Measurements from ENCODE around the gene NCOR2.
A peak's percentile ranks its signal among the peaks of the same experiment; 100 is the strongest.

Gene NCOR2

GRCh38 chr12:124531281-124531745 lies 36.1 kb downstream of the NCOR2 start:
- ChIA-PET POLR2A (no interaction called here), CTCF (no interaction called here)
- peak; percentile 48; the same call in 1 of the 2 replicates for TF ChIP-seq PKNOX1 (IDR thresholded peaks at IDR 0.05)
- no peak for TF ChIP-seq FOXK2 (IDR thresholded peaks at IDR 0.05)
- DNase-seq (ENCODE audit: extremely low spot score), result no peak

- POLR2A ChIA-PET, result no interaction called here
- no peak for DNase-seq (ENCODE audit: extremely low spot score)
- TF ChIP-seq TARDBP (IDR thresholded peaks at IDR 0.05) (no peak), BHLHE40 (IDR thresholded peaks at IDR 0.05; ENCODE audit: borderline replicate concordance) (no peak), ARNT (IDR thresholded peaks at IDR 0.05) (no peak), FOXA1 (IDR thresholded peaks at IDR 0.05) (no peak), FOXK2 (IDR thresholded peaks at IDR 0.05) (no peak)
- CTCF ChIA-PET, result no interaction called here
These were observed 36.7 kb downstream of the NCOR2 start for GRCh38 chr12:124530637-124531263.

- ChIA-PET CTCF (interaction anchor here (0.6 to 1.5 kb wide), 3 partner anchors 11 to 242 kb away, joined by 4 to 7 read pairs (median 4); no protein-coding TSS in a partner anchor), POLR2A (interaction anchor here (1.0 kb wide), 1 partner anchor 22 kb away, joined by 3 read pairs; no protein-coding TSS in a partner anchor)
- DNase-seq (ENCODE audit: extremely low spot score), result no peak
- no peak for TF ChIP-seq ARNT (IDR thresholded peaks at IDR 0.05)
- TF ChIP-seq ELF4 (IDR thresholded peaks at IDR 0.05), result no peak
- TF ChIP-seq BHLHE40 (IDR thresholded peaks at IDR 0.05; ENCODE audit: borderline replicate concordance), result no peak
- TF ChIP-seq FOXK2 (IDR thresholded peaks at IDR 0.05), result no peak
These were observed 37.7 kb downstream of the NCOR2 start for GRCh38 chr12:124529565-124530276.

GRCh38 chr12:124527861-124528561 lies 39.4 kb downstream of the NCOR2 start:
- peak; percentile 66 for DNase-seq (ENCODE audit: extremely low spot score)
- POLR2A ChIA-PET, result interaction anchor here (0.6 kb wide), 1 partner anchor 30 kb away, joined by 3 read pairs; no protein-coding TSS in a partner anchor
- TF ChIP-seq CTBP1 (IDR thresholded peaks at IDR 0.05; ENCODE audit: borderline replicate concordance) (peak; percentile 54; the same call in 1 of the 2 replicates), L3MBTL2 (conservative IDR thresholded peaks at IDR 0.05) (no peak), SP1 (IDR thresholded peaks at IDR 0.05) (no peak), HDGF (IDR thresholded peaks at IDR 0.05; ENCODE audit: borderline replicate concordance) (no peak), PKNOX1 (IDR thresholded peaks at IDR 0.05) (peak; percentile 61; the same call in 1 of the 2 replicates)
- CTCF ChIA-PET, result no interaction called here

- CTCF ChIA-PET, result no interaction called here
- no peak for DNase-seq (ENCODE audit: extremely low spot score)
- POLR2A ChIA-PET, result no interaction called here
- TF ChIP-seq FOXA1 (IDR thresholded peaks at IDR 0.05) (no peak), SP1 (IDR thresholded peaks at IDR 0.05) (no peak), PKNOX1 (IDR thresholded peaks at IDR 0.05) (no peak), CTBP1 (IDR thresholded peaks at IDR 0.05; ENCODE audit: borderline replicate concordance) (no peak), SUZ12 (IDR thresholded peaks at IDR 0.05) (no peak), FOXK2 (IDR thresholded peaks at IDR 0.05) (no peak), ARNT (IDR thresholded peaks at IDR 0.05) (no peak), ZNF384 (IDR thresholded peaks at IDR 0.05) (no peak), ELF4 (IDR thresholded peaks at IDR 0.05) (no peak), NFRKB (IDR thresholded peaks at IDR 0.05) (no peak), HDGF (IDR thresholded peaks at IDR 0.05; ENCODE audit: borderline replicate concordance) (no peak), L3MBTL2 (conservative IDR thresholded peaks at IDR 0.05) (no peak), FOXM1 (IDR thresholded peaks at IDR 0.05; ENCODE audit: borderline replicate concordance) (no peak), TARDBP (IDR thresholded peaks at IDR 0.05) (no peak), LEF1 (IDR thresholded peaks at IDR 0.05; ENCODE audit: borderline replicate concordance) (no peak), BHLHE40 (IDR thresholded peaks at IDR 0.05; ENCODE audit: borderline replicate concordance) (no peak)
These were observed 41.3 kb downstream of the NCOR2 start for GRCh38 chr12:124525927-124526692.

GRCh38 chr12:124525455-124525854 lies 42.0 kb downstream of the NCOR2 start:
- ChIA-PET POLR2A (no interaction called here), CTCF (no interaction called here)
- TF ChIP-seq FOXK2 (IDR thresholded peaks at IDR 0.05) (no peak), PKNOX1 (IDR thresholded peaks at IDR 0.05) (no peak), TARDBP (IDR thresholded peaks at IDR 0.05) (no peak), NFRKB (IDR thresholded peaks at IDR 0.05) (no peak), ARNT (IDR thresholded peaks at IDR 0.05) (no peak), SUZ12 (IDR thresholded peaks at IDR 0.05) (no peak), SP1 (IDR thresholded peaks at IDR 0.05) (no peak), ZNF384 (IDR thresholded peaks at IDR 0.05) (no peak), LEF1 (IDR thresholded peaks at IDR 0.05; ENCODE audit: borderline replicate concordance) (no peak), CTBP1 (IDR thresholded peaks at IDR 0.05; ENCODE audit: borderline replicate concordance) (no peak), ELF4 (IDR thresholded peaks at IDR 0.05) (no peak)
- no peak for DNase-seq (ENCODE audit: extremely low spot score)
